T1000 (cell line): ENCODE data around the gene LLCFC1.

Experiments used
- DNase-seq: peaks from one replicate; lab custom pipeline; 2025; ENCODE audit warnings: mixed read lengths; lab: John Stamatoyannopoulos, UW

Gene LLCFC1

GRCh38 chr7:142910031-142910433 is 29.3 kb upstream of the LLCFC1 start:
- DNase-seq: no peak

GRCh38 chr7:142910481-142910880 is 28.8 kb upstream of the LLCFC1 start:
- no peak for DNase-seq

DNA sequence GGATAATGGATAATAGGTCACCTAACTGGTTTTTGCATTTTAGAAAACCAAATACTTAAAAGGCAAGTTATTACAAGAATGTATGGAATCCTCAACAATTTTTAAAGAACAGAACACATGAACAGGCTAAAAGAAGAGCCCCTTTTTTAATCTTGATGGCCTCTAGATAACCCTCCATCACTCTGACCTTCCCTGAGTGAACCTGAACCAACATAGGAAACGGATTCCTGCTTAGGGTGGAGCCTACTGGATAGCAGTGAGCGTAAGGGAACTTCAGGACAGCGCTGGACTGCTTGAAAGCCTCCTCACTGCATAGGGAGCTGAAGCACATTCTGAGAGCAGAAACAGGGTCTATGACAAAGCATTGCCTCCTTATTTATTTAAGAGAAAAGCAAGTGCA is 26.2 kb upstream of the LLCFC1 start:
- no peak for DNase-seq

GRCh38 chr7:142913566-142913965 is 25.7 kb upstream of the LLCFC1 start:
- DNase-seq: no peak

GRCh38 chr7:142914121-142914520 is 25.2 kb upstream of the LLCFC1 start:
- no peak for DNase-seq

DNA sequence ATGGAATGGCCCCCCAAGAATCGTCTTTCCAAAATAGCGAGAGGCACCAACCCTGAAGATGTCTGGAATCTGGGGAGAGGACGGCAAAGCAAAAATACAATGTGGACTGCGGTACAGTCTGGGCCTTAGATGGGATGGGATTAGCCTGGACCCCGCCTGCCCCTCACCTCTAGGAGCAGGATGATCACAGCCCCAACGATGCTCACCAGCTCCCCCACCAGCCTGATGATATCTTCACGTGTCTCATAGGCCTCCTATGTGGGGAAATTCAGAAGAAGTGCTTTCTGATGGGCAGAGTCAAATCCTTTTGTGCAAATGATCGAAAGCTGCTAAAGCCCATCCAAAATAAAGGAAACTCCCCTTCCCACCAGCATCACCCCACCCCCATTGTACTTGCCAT is 24.0 kb upstream of the LLCFC1 start:
- no peak for DNase-seq

- DNase-seq: no peak
Observed at GRCh38 chr7:142916508-142916907, 22.8 kb upstream of the LLCFC1 start.

- no peak for DNase-seq
Observed at GRCh38 chr7:142917447-142917846, 21.8 kb upstream of the LLCFC1 start.

- no peak for DNase-seq
Observed at GRCh38 chr7:142918901-142919300, 20.4 kb upstream of the LLCFC1 start.

DNA sequence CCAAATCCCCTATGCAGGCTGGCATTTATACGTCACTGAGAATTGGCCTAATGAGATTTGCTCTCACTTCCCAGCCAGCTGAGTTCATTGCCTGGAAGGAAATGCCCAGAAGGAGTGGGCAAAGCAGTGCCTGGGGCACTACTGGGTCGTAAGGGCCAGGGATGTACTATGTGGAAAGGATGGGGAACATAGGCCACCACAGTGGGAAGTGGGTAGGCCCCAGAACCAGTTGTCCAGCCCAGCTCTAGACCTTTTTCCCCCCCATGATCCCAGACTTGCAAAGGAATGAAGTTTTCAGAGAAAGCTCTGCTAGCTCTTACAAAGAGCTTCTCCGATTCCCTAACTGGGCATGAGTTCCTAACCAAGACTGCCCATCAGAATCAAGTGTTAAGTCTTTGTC is 19.6 kb upstream of the LLCFC1 start:
- no peak for DNase-seq

GRCh38 chr7:142923391-142923790 is 15.9 kb upstream of the LLCFC1 start:
- DNase-seq: no peak

DNA sequence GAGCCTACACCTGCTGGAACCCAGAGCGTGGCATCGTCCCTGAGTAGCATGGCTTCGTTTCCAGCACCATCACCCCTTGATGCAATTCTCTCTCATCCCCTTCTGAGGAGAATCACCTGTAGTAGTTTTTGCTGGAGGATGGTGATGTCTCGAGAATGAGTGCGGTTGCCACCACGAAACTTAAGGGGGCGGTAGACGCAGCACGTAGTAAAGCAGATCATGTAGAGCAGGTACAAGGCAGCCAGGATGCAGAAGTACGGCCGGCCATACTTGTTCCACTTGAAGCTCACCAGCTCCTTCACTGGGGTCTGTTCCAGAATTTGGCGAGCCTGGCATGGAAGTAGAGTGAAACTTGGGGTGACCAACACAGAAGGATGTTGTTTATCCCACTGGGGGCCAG is 13.9 kb upstream of the LLCFC1 start:
- no peak for DNase-seq

- DNase-seq: no peak
Observed at GRCh38 chr7:142927085-142927745, 12.1 kb upstream of the LLCFC1 start.

DNA sequence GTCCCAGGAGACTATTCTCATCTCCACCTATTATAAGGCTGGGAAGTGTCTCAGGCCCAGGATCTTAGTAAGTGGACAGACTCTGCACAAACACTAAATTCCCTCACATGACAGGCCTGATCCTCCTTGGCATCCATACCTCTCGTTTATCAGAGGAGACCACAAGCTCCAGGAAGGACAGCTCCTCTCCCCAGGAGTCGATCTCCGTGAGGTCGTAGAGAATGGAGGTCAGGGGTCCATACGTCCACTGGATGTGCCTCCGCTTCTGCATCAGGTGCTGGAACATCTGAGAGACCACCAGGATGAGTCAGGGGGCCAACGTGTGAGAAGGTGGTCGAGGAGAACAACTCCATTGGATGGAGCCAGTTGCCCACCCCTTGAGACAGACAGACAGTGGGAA is 11.3 kb upstream of the LLCFC1 start:
- no peak for DNase-seq

DNA sequence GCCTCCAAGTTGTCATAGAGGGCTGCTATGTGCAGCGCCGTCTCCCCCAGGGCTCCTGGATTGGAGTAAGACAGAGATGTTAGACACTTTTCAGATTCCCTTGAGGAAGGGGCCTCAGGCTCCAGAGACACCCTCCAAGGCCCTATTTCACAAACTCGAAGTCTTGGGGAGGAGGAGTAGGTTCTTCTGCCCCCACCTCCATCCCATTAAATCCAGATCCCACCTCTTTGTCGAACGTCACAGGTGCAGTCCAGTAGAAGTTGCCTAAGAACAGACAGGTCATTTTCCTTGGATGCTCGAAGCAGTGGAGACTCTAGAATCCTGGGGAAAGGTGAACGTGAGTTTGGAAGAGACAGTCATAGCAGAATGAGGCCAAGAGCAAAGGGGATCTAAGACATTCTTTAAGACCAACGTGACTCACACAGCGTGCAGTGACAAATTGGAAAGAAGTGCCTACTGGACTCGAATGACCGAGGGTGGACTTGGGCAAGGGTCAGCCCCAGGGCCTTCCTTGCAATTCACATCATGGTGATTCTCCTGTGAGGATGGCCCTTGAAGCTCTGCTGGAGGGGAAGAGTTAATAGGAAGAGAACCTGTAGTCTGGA is 9.1 kb upstream of the LLCFC1 start:
- no peak for DNase-seq

DNA sequence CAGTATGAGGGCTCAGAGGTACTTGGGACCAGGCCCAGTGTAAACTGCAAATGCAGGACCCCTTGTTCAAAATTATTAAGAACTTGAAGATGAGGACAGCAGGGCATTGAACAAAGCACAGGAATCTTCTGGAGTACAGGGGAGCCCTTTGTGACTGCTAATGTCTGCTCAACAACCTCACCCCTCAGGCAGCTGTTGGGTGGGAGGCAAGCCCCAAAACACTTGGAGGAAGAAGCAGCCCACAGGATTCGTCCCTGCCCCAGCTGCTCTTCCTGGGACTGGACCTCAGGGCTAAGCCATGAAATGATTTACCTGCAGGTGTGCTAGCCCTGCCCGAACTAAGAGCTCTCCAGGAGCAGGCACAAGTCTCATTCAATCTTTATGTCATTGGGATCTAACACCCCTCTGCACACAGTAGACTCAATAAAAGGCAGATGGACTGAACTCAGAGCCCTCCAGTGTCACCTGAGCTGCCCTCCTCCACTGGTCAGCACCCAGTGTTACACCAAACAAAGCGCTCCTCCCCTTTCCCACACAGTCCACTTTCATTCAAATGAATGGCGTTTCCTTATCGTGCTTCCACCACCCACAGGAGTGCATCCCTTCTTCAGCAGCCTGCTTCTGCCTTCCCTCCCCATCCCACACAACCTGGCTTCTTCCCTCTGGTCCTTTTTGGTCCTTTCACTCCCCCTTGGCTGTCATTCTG is 6.7 kb upstream of the LLCFC1 start:
- DNase-seq: no peak

DNA sequence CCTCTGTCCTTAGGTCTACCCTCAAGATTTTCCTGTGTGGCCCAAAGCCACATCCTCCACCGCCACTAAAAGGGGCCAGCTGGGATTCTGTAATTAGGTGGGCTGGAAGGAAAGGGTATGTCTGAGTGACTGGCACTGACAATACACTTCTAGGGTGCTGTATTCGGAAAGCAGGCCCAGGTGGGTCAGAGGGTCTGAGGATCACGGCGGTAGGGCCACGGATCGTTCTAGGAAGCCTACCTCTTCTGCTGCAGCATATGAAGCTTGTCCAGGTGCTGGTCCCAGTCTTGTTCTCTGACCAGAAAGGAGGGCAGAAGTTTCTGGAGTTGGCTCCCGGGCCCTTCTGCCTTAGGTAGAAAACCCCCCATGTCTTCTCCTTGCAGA is 6.2 kb upstream of the LLCFC1 start:
- no peak for DNase-seq

- no peak for DNase-seq
Observed at GRCh38 chr7:142933624-142934023, 5.7 kb upstream of the LLCFC1 start, which contains the start of gene TRPV5. TRPV5 (minus strand) TSS chr7:142933746; CDS start chr7:142933459, 287 bp downstream.

DNA sequence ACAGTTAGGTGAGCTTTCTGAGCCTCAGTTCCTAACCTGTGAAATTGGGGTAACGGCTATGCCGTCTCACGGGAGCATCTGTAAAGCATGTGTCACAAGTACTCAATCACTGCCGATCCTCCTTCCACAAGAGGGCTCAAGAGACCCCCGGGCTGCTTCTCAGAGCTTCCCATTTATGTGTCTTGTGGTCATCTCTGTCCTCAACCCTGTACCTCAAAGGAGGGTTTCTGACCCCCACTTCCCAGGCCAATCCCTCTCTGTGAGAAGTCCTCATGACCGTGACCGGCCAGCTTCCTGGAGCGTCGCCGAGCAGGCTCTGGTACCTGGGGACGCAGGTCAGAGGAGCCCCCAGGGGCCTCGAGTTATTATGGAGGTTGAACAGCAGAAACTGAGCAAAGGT is 5.2 kb upstream of the LLCFC1 start:
- DNase-seq: no peak

DNA sequence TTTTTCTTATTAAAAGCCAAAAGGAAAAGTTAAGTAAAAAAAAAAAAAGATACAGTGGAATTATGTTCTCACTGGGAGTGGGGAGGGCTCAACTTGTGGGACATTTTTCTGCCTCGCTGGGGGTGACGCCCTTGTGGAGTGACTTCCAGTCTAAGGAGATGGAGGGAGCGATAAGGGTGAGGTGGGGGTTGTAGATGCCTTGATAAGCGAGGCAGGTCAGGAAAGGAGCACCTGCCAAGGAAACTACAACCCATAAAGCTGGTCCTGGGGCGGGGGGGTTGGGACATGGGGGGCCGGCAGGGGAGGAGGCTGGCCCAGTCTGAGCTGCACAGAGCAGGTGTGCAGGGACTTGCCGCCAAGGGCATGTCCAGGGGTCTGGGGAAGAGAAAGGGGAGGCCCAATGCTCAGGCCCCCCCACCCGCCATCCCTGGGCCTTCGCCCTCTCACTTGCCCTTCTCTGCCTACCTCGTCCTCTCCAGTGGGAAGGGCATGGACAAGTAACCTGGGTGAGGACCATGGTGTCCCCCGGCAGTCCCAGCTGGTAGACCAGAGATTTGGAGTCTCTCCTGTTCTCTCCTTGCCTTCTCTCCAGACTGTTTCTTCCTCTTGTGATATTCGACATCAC is 3.2 kb upstream of the LLCFC1 start:
- no peak for DNase-seq

GRCh38 chr7:142938611-142939010 is 673 bp upstream of the LLCFC1 start:
- DNase-seq: no peak

GRCh38 chr7:142940966-142941535 is 1.8 kb downstream of the LLCFC1 start:
- no peak for DNase-seq

DNA sequence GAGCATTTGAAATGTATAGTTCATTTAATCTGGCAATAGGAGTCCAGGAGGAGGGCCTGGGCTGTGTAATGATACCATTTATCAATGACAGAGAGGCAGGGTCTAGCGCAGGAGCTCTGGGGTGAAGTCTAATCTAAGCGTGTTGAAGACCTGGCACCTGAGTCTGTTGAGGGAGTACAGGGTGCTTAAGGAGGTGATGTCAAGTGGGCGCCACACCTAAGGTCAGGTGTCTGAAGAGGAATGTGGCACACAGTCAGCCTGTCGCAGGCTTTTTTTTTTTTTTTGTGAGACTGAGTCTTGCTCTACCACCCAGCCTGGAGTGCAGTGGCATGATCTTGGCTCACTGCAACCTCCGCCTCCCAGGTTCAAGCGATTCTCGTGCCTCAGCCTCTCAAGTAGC is 2.3 kb downstream of the LLCFC1 start:
- DNase-seq: no peak
